ENCODE results near the gene CDC42EP1.
A peak's percentile ranks its signal among the peaks of the same experiment; 100 is the strongest.
"Not testable (repeated sequence)": the region's sequence is repeated elsewhere in the genome, so short reads cannot be mapped to it uniquely, and the experiment has no call there.

CDC42EP1 gene

GRCh38 chr22:37588546-37589215 lies 28.4 kb downstream of the CDC42EP1 start:
- no peak for DNase-seq

GRCh38 chr22:37589636-37590035 lies 29.4 kb downstream of the CDC42EP1 start:
- no peak for DNase-seq

GRCh38 chr22:37591081-37591480 lies 30.8 kb downstream of the CDC42EP1 start:
- DNase-seq: not testable (repeated sequence)

GRCh38 chr22:37591823-37592404 lies 31.6 kb downstream of the CDC42EP1 start:
- no peak for DNase-seq

- DNase-seq: no peak
These were observed 34.0 kb downstream of the CDC42EP1 start for GRCh38 chr22:37594237-37594636.

GRCh38 chr22:37599153-37599552 lies 38.9 kb downstream of the CDC42EP1 start:
- DNase-seq: peak; percentile 11

GRCh38 chr22:37601203-37601539 lies 40.9 kb downstream of the CDC42EP1 start:
- DNase-seq: no peak

- no peak for DNase-seq
These were observed 41.5 kb downstream of the CDC42EP1 start for GRCh38 chr22:37601540-37602442.

- DNase-seq: not testable (repeated sequence)
These were observed 42.4 kb downstream of the CDC42EP1 start for GRCh38 chr22:37602546-37603277.

- DNase-seq: no peak
These were observed 43.8 kb downstream of the CDC42EP1 start for GRCh38 chr22:37604074-37604473.

GRCh38 chr22:37604875-37605274 lies 44.6 kb downstream of the CDC42EP1 start:
- no peak for DNase-seq

GRCh38 chr22:37607010-37607934 lies 47.0 kb downstream of the CDC42EP1 start:
- DNase-seq: peak; percentile 85

GRCh38 chr22:37607935-37608476 lies 47.7 kb downstream of the CDC42EP1 start:
- DNase-seq: no peak

GRCh38 chr22:37608477-37609239 lies 48.4 kb downstream of the CDC42EP1 start, which contains the start of gene GGA1:
Gene GGA1, plus strand, starts transcription at chr22:37608834. Its CDS starts 27 bp downstream, at chr22:37608861.
- peak; percentile 96 for DNase-seq

GRCh38 chr22:37609240-37610152 lies 49.2 kb downstream of the CDC42EP1 start:
- DNase-seq: no peak

GRCh38 chr22:37610153-37610475 lies 49.8 kb downstream of the CDC42EP1 start:
- not testable (repeated sequence) for DNase-seq

GRCh38 chr22:37610480-37611129 lies 50.3 kb downstream of the CDC42EP1 start:
- DNase-seq: no peak

- DNase-seq: no peak
These were observed 50.9 kb downstream of the CDC42EP1 start for GRCh38 chr22:37611207-37611606.
